HFF-Myc (cell line): ENCODE measurements around the gene DDX43.

Experiments
- DNase-seq: peaks from one replicate; pipeline ENCODE4 v3.0.0-alpha.2; 2011; ENCODE audit warnings: low read depth; ENCODE audit errors: extremely low read depth
- H3K4me3 ChIP-seq: replicated peaks from 2 replicates; pipeline ENCODE4 v1.5.1; 2011; ENCODE audit warnings: low read depth, mild to moderate bottlenecking, control low read depth, low read length
- TF ChIP-seq, protein P1 (sequence below): IDR thresholded peaks from 2 replicates; pipeline ENCODE4 v1.5.1; 2012; ENCODE audit warnings: mild to moderate bottlenecking, low read depth, low read length, control low read depth; ENCODE audit errors: missing control alignments

The DDX43 gene

DNA sequence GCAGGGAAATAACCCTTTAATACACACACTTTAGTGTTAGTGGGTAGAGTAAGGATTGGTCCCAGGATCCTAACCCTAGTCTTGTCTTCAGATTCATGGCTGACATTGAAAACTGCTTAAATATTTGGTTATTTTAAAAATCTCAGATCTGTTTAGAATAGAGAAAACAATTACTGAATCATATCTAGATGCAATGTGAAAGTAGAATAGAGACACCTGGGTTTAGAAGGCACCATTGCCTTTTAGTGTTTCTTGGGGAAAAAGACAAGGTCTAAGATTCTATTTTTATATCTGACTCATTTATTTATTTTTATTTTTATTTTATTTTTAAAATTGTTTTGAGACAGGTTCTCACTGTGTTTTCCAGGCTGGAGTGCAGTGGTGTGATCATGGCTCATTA, 6.0 kb downstream of the DDX43 start:
- H3K4me3 ChIP-seq, result no peak overlapping the region
- TF ChIP-seq, protein P1, sequence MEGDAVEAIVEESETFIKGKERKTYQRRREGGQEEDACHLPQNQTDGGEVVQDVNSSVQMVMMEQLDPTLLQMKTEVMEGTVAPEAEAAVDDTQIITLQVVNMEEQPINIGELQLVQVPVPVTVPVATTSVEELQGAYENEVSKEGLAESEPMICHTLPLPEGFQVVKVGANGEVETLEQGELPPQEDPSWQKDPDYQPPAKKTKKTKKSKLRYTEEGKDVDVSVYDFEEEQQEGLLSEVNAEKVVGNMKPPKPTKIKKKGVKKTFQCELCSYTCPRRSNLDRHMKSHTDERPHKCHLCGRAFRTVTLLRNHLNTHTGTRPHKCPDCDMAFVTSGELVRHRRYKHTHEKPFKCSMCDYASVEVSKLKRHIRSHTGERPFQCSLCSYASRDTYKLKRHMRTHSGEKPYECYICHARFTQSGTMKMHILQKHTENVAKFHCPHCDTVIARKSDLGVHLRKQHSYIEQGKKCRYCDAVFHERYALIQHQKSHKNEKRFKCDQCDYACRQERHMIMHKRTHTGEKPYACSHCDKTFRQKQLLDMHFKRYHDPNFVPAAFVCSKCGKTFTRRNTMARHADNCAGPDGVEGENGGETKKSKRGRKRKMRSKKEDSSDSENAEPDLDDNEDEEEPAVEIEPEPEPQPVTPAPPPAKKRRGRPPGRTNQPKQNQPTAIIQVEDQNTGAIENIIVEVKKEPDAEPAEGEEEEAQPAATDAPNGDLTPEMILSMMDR, result no peak
- no peak for DNase-seq

DNA sequence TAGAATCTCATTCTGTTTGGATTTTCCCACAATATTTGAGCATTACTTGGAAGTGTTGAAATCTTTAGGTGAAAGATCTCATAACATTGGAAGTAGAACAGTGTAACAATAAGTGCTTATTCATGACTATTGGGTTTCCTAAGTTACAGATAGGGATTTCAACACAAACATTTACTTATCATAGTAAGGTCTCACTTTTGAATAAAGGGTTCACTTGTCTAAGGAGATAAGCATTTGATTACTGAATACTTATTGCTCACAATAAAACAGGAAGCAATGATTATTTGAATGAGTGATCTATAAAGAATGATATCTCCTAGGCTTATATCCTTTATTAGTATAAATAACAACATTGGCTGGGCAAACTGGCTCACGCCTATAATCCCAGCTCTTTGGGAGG, 14.8 kb downstream of the DDX43 start:
- H3K4me3 ChIP-seq, result no peak overlapping the region
- DNase-seq, result no peak
- TF ChIP-seq, protein P1, result no peak

DNA sequence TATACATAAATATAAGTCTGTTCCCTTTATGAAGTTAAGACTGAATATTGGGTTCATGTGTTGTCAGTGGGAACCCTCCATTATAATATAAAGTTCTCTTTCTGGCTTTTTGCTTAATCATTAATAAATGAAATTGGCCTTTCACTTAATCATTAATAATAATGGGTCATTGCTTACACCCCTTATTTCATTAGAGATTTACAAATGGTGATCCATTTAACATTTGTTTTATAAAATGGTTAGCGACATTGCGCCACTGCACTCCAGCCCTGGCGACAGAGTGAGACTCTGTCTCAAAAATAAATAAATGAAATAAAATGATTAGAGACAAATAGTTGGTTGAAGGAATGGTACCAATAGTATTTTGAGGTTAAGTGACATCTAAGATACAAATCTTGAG, 18.5 kb downstream of the DDX43 start:
- DNase-seq, result no peak
- TF ChIP-seq, protein P1, result no peak
- H3K4me3 ChIP-seq, result no peak overlapping the region

DNA sequence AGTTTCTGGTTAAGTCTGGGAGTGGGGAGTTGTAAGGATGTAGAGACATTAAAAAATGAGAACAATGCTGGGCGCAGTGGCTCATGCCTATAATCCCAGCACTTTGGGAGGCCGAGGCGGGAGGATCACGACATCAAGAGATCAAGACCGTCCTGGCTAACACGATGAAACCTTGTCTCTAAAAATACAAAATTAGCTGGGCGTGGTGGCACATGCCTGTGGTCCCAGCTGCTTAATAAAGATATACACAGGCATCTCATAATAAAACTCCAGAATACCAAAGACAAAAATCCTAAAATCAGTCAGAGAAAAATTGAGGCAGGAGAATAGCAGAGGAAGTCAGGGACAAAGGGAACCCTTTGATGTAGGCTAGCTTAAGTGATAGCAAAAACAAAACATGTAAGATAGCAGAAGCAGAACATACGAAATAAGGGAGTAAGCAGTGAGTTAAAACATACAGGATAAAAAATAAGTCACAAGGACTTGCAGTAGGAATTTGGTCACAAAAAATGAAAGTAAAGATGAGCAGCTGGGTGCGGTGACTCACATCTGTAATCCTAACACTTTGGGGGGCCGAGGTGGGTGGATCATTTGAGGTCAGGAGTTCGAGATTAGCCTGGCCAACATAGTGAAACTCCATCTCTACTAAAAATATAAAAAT, 23.6 kb downstream of the DDX43 start:
- no peak overlapping the region for H3K4me3 ChIP-seq
- TF ChIP-seq, protein P1, result no peak
- no peak for DNase-seq

DNA sequence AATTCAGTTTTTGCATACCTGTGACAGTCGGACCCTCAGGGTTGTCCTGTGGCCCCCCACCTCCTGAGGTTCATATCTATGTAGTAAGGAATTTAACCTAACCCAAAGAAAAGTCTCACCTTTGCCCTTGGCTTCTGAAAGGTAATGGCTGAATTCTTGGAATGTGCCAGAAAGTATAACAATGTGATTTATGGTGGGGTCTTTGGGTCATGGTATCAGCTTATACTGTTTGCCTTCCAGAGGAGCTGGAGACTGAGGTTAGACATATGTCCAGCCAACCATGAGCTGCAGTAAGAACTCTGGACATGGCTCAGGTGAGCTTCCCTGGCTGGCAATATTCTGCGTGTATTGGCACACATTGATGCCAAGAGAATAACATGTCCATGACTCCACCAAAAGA, 26.9 kb downstream of the DDX43 start:
- DNase-seq, result no peak
- H3K4me3 ChIP-seq, result no peak overlapping the region
- TF ChIP-seq, protein P1, result no peak

DNA sequence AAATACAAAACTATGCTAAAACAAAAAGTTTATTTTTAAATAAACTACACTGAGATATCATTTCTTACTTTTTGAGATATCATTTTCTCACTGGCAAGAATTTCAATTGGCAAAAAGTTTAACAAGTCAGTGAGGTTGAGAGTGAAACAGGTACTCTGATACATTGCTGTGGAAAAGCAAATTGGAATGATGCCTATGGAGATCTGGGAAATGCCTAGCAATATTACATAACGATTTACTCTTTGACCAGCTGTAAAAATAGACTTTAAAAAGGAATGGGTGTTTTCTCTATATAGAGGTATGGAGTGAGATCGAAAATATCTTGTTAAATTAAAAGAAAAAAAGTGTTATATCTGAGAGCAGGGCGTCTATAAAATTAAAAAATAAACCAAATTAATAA, 40.6 kb downstream of the DDX43 start:
- H3K4me3 ChIP-seq, result no peak overlapping the region
- TF ChIP-seq, protein P1, result no peak
- DNase-seq, result no peak

DNA sequence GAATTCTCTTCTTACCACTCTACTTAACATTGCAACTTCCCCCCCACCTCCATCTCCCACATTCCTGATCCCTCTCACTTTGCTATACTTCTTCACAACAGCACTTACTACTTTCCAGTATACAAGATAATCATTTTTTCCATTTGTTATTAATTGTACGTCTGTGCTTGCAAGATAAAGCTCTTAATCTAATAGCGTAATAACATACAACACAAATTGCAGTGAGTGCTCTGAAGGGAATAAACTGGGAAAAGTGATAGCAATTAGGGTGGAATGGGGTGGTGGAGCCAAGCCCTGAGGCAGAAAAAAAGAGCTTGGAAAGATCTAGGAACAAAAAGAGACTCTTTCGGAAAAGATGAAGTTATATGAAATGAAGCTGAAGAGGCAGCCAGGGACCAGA, 48.9 kb downstream of the DDX43 start:
- no peak overlapping the region for H3K4me3 ChIP-seq
- TF ChIP-seq, protein P1, result no peak
- DNase-seq, result no peak
